ENCODE measurements around the gene NOSIP.

Gene NOSIP

DNA sequence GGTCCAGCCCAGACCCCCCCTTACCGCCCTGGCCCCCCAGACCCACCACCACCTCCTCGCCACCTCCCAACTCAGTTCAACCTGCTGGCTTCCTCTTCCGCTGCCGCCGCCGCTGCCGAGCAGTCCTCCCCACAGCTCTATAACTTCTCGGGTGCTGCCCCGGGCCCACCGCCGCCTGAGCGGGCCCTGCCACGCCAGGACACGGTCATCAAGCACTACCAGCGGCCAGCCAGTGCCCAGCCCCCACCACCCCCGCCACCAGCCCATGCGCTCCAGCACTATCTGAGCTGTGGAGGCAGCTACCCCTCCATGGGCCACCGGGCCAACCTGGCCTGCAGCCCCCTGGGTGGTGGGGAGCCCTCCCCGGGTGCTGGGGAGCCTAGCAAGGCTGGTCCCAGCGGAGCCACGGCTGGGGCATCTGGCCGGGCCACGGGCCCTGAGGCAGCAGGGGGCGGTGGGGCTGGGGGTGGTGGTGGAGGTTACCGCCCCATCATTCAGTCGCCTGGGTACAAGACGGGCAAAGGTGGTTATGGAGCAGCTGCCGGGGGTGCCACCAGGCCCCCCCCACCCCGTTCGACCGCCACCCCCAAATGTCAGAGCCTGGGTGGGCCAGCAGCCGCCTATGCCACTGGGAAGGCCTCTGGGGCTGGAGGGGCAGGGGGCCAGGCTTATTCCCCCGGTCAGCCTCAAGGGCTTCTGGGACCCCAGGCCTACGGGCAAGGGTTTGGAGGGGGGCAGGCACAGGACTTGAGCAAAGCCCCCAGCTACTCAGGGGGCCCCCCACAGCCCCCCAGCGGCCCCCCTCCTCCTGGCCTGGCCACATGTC lies 14.8 kb upstream of the NOSIP start:
- DNase-seq (ENCODE audit: low read depth, low spot score): no peak

DNA sequence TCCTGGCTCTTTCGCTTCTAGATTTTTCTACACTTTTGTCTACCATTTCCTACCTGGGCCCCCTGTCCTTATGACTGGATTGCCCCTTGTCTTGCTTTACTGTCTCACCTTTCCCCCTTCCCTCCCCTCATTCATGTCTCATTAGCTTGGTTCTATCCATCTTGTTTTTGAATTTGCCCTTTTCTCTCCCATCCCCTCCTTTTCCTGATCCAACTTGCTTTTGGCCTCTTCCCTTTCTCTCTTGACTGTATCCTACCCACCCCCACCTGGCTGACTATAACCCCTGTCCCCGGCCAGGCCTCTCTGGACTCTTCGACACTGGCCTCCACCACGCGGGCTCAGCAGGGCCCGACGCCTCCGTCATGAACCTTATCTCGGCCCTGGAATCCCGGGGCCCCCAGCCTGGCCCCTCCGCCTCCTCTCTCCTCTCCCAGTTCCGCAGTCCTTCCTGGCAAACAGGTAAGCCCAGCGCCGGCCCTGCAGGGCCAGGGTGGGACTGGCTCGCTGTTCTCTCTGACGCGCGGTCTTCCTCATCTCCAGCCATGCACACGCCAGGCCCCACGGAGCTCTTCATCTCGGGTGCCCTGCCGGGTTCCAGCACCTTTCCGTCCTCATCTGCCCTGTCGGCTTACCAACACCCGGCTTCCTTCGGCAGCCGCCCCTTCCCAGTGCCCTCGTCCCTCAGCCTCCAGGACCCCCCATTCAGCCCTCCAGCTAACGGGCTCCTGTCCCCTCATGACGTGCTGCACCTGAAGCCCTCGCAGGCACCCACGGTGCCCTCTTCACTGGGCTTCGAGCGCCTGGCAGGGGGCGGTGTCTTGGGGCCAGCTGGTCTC lies 14.0 kb upstream of the NOSIP start:
- no peak for DNase-seq (ENCODE audit: low read depth, low spot score)

DNA sequence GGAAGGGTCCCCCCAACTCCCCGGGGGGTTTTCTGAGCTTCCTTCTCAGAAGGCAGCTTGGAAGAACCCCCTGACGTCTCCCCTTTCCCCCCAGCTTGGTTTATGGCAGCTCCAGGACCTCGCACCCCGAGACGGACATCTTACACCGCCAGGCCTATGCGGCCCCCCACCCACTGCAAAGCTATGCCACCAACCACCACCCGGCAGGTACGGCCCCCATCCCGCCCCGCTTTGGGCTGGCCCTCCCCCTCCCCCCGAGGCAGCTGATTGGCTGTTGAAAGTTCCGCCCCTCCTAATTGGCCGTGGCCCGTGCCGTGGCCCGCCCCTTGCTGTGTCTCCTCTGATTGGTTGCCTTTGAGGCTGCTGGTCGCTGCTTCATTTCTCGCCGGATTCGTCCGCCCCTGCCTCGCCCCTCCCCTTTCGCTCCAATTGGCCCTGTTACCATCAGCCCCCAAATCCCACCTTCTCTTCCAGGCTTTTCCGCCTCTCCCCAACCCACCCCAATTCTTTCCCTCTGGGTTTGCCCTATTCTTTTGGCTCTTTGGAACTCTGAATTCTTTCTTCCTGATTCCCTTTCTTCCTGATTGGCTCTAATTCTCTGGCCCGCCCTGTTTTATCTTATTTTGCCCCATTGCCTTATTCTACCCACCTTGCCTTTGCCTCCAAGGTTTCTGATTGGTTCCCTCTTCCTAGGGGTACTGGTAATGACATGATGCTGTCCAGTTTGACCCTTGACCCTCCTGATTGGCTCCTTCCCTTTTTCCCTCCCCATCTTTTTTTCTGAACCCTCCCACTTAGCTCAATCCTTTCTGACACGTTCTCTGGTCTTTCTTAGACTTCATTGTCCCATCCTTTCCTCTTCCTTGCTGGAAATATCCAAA lies 13.1 kb upstream of the NOSIP start:
- peak; percentile 78 for DNase-seq (ENCODE audit: low read depth, low spot score)

DNA sequence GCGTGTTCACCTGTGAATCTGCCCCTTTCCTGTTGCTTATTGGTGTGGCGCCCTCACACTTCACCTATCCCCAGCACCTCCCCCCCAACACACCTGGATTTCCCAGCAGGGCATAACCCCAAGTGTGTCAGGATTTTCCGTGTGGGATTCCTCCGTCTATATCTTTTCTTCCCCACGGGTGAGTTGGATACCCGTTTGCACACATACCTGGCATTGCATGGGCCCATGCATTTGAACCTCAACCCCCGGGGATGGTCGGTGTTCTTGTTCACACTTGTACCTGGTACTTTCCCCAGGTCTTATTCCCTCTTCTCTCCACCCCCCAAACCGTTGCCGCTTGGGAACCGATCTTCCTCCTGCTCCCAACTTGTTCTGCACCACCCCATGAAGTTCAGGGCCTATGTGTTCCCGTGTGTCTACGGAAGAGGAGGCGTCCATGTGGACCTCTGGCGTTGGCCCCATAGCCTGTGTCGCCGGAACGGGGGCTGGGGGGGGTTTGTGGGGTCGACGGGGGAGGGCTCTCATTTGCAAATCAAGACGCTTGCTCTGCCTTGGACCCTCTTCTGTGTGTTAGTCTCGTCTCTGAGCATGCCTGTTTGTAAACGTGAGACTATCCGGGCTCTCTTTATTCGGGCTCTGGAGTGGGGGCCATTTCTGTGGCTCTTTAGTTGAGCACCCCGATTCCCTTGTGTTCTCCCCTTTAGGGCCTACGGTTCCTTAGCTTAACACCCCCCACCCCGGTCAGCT lies 12.3 kb upstream of the NOSIP start:
- DNase-seq (ENCODE audit: low read depth, low spot score): no peak

DNA sequence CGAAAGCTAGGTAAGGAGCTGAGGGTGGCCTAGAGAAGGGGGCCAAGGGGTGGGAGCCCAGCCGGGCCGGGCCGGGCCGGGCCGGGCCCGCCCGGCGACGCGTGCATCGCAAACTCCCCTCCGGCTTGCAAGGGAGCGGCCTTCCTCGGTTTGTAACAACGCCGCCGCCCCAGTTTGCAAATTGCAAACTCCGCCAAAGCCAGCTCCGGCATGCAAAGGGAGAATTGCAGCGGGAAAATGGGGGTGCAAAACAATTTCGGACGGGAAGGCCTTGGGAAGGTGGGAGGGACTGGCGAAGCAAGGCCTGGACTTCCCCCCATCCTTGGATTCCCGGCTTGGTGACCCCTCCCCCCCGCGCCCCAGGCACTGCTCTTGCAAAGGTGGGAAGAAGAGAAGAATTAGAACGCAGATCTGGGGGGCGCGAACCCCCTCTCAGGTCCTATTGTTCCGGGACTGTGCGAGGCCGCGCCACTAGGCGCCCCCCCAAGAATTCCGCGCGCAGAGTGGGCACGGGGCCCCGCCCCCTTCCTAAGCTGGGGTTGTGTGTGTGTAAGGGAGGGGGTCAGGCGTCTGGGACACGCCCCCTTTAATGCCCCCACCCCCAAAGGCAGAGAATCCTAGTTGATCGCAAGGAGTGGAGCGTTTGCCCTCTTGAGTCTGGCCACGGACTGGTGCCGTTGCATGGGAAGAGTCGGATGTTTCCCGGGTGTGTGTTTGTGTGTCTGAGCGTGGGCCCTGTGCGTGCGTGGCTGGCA lies 11.6 kb upstream of the NOSIP start:
- no peak for DNase-seq (ENCODE audit: low read depth, low spot score)

DNA sequence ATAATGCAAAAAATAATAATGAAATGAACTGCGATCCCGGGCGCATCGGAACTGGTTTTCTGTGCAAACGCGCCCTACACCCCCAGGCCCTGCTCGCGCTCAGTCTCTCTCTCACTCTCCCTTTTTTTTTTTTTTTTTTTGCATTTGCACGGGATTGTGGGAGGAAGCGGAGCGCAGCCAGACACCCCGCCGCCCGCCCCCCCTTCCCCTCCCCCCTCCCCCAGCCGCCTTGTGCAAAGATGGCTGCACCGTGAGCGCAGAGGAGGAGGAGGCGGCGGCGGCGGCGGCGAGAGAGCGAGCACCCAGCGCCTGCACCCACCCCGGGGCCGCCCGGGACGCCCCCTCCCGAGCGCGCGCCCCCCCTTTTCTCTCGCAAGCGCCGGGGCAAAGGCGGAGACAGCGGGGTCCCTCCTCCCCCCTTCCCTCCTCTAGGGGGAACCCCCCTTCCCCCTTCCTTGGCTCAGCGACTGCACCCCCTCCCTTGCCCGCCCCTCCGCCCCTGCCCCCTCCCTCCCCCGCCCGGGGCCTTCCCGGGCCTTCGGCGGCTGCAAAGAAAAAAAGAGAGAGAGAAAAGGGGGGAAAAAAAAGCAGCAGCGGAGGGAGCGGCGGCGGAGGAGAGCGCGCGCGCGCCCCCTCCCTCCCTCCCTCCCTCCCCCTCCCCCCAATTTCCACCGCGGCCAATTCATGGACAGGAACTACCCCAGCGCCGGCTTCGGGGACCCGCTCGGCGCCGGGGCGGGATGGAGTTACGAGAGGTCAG lies 10.8 kb upstream of the NOSIP start, which contains the start of gene PRR12:
PRR12 (plus strand) TSS at position 212 of the 760 bp plus-strand sequence; CDS start at position 685, 473 bp downstream.
- no peak for DNase-seq (ENCODE audit: low read depth, low spot score)

DNA sequence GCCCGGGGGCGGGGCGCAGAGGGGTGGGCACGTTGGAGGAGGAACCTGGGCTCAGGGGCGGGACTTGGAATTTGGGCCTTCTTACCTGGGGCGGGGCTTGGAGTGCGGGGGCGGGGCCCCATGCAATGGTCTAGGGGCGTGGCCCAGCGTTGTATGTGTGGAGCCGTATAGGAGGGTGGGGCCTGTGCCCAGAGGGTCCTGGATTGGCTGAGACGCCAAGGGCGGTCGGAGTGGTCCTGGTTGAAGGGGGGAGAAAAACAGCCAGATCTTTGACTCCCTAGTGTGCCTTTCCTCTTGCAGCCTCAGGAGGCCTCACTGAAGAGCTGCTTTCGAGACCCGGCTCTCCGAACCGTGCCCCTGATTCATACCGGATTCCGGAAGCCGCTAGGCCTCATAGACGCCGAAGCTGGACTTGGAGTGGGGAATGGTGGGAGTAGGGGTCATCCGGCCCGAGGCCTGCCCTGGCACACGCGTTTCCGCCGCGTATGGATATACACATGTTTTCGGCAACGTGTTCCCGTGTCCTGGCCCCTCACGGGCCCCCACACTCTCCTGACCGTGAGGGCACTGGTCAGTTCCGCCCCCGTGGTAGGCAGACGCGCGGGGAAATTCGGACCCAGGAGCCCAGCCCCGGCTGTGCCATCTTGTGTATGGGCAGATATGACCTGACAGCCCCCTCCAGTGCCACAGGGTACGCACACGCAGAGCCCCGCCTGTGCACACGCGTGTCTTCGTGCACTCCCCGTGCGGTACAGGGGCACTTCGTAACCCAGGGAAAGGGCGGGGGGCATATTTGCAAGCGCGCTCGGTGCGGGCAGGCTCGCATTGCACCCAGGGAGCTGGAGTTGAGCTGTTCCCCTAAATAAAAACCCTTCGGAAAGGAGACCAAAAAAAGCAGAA lies 10.0 kb upstream of the NOSIP start:
- peak; percentile 88 for DNase-seq (ENCODE audit: low read depth, low spot score)

DNA sequence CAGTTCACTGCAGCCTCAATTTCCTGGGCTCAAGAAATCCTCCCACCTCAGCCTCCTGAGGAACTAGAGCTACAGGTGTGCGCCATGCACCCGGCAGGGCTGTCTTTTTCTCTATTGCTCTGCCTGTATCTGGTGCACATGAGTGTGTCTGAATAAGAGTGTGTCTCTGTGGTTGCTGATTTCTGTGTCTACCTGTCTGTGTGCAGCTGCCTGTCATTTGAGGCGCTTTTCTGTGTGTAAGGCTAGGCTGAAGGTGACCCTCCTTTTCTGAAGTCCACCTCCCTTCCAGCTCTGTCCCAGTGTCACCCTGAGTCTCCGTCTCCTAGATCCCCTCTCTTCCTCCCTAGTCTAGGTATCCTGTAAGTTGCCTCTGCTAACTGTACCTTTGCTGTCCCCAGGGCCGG lies 9.1 kb upstream of the NOSIP start:
- DNase-seq (ENCODE audit: low read depth, low spot score): no peak

DNA sequence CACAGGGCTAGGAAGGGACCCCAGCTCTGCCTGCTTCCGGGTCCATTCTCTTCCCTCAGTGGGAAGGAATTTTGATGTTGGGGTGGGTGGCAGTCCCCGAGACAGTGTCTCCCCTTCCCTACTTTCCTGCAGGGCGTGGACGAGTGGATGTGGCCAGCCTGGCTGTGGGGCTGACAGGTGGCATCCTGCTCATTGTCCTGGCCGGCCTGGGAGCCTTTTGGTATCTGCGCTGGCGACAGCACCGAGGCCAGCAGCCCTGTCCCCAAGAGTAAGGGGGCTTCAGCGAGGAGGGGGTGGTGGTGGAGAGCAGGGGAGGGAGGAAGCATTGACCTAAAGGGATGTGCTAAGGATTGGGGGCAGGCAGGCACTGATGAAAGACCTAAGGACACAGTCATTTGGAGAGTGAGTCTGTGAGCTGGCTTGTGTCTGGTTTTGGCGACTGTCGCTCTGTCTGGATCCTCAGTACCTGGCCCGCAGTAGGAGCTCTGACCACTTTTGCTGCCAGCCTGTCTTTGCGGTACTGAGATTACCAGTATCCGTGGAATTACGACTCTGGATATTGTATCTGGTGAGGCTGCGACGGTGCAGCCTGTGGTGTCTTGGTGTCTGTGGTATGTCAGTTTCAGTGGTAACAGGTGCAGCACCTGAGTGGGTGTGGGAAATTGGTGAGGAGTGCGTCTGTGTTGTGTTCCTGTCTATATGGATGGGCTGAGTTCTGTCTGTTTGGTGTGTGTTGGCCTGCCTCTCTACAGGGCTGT lies 8.2 kb upstream of the NOSIP start:
- DNase-seq (ENCODE audit: low read depth, low spot score): no peak

DNA sequence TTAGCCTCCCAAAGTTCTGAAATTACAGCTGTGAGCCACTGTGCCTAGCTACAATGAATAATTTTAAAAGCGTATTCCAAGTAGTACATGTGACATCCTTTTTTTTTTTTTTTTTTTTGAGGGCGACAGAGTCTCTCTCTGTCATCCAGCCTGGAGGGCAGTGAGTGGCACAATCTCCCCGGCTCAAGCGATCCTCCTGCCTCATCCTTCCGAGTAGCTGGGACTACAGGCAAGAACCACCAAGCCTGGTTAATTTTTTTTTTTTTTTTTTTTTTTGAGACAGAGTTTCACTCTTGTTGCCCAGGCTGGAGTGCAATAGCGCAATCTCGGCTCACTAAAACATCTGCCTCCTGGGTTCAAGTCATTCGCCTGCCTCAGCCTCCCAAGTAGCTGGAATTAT lies 6.9 kb upstream of the NOSIP start:
- DNase-seq (ENCODE audit: low read depth, low spot score): no peak

DNA sequence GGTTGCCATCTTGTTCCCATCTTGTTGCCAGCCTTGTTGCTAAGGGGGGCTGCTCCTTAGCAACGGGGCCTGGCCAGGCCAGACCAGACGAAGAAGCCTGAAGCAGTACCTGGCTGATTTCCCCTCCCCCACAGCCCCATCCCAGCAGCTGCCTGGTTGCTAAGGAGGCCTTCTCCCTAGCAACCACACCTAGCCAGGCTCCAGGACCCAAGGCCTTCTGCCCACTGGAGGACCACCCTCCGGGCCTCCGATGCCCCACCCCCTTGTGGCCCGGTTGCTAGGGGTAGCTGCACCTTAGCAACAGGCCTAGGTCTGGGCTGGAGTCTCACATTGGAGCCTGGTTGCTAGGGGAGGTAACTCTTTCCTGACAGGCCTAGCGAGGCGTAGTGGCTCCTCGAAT lies 4.7 kb upstream of the NOSIP start:
- DNase-seq (ENCODE audit: low read depth, low spot score): no peak

DNA sequence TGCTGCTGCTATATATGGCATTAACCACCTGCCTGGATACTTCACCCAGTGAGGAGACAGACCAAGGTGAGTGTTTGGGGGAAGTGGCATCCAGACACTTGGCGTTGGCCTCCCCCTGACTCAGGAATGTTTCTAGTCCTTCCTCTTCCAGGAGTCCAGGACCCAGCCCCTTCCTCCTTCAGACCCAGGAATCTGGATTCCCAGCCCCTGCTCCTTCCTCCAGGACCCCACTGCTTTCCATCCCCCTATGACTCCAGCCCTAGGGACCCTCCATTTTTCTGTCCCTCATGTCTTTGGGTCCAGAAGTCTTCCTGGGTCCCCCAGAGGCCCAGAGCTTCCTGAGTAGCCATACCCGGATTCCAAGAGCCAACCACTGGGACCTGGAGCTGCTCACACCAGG lies 2.9 kb upstream of the NOSIP start:
- no peak for DNase-seq (ENCODE audit: low read depth, low spot score)

DNA sequence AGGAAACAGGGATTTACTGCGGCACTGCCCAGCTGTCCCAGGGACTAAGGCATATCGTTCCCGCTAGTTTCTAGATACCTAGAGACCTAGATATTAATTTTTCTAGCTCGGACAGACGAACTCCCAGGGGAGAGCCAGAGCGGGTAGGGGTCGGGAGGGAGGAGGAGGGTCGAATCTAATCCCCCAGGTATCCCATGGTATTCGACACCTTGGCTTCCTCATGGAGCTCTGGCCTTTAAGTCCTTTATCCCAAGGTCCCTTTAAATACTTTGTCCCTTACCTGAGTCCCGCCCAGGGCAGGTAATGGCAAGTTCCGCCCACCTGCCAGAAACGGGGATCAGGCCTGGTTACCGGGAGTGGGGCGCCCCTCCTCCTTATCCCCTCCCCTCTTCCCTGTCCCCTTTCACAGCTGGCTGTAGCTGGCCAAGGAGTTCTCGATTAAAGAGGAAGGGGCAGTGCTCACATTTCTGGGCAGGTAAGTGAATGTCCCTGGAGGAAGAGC lies 702 bp upstream of the NOSIP start, which contains the start of gene PRRG2:
PRRG2 (plus strand) TSS at position 310 of the 502 bp plus-strand sequence. CDS start 1,904 bp downstream, outside the sequence.
- no peak for DNase-seq (ENCODE audit: low read depth, low spot score)

DNA sequence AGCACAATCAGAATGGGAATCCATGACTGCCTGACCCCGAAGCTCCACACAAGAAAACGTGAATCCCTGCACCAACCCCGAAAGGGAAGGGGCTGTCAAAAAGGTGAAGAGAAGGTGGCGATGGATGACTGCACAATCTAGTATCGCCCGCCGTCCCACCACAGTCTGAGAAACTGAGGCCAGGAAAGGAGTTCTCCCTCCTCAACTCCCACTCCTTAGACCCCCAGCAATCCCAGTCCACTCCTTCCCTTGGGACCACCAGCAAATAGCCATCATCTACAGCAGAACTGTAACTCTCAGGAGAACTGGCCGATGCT lies 451 bp downstream of the NOSIP start:
- no peak for DNase-seq (ENCODE audit: low read depth, low spot score)

DNA sequence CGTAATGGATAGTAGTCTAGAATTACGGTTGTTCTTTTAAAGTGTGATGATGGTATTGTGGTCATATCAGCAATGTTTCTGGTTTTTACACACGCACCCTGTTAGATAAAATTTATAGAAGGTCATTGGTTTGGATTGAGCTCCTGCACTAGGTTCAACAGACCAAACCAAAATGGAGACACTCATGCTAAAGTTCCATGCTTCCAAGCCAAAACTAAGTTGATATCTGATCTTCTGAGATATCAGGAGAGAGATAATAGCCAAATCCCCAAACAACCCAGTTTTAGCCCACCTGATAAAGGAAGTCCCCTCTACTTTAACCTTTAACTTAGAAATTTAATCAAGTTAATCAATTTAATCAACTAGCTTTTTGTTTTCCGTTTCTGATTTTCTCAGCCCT lies 1.2 kb downstream of the NOSIP start:
- no peak for DNase-seq (ENCODE audit: low read depth, low spot score)

DNA sequence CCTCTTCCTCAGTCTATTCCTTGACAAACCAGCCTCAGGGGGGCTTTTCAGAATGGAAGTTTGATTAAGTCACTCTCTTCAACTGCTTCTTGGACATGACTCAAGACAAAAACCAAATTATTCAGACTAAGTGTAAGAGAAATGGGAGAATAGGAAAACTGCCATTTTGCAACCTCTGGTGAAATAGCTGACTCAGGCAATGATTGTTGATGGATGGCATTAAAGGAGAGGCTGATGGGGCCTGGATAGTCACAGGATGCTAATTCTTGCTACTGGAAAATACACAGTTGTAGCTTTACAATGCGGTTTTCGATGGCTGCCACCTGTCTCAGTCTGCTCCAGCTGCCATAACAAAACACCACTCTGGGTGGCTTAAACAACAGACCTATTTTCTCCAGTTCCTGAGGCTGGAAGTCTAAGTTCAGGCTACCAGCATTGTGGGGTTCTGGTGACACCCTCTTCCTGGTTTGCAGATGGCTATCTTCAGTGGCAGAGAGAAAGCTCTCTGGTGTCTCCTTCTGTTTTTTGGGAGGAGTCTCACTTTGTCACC lies 6.1 kb downstream of the NOSIP start:
- DNase-seq (ENCODE audit: low read depth, low spot score): no peak

DNA sequence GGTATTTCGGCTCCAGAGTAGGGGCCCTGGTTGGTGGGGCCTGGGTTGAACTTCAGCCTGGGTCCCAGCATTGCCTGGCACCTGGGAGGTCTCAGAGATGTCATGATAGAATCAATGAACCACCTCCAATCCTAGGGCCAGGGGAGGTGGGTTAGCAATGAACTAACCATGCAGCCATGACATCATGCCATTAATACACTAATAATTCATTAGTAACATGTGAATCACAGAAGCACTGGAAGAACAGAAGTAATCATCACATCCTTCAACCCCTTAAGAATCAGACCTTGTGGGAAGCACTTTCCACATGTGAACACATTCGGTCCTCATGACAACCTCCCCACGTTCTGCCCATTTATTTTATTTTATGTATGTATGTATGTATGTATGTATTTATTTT lies 6.9 kb downstream of the NOSIP start:
- DNase-seq (ENCODE audit: low read depth, low spot score): no peak
